Common myeloid progenitor, CD34-positive (primary cell): Measurements from ENCODE around the gene CCDC71.
A peak's percentile ranks its signal among the peaks of the same experiment; 100 is the strongest.

ENCODE experiments used
- CTCF ChIA-PET: fragments of 350-600 bp; sonication (Branson Sonifier 250); formaldehyde crosslinking; loops from one replicate; lab custom pipeline; 2021; ENCODE audit warnings: antibody characterized with exemption; lab: Charles Lee
- POLR2A ChIA-PET: fragments of 350-600 bp; sonication (Branson Sonifier 250); formaldehyde crosslinking; loops from one replicate; lab custom pipeline; 2021; ENCODE audit warnings: antibody characterized with exemption; lab: Charles Lee
- DNase-seq, 3 donors: peaks; one replicate each; pipeline versions ENCODE4 v3.0.0 to v3.0.0-alpha.2; 2013
- H3K27ac ChIP-seq, 2 experiments: 1 replicate in 1 of 2; 2 replicates in 1 of 2; pipeline ENCODE4 v1.7.0; 2013; ENCODE audit warnings: inconsistent platforms in 2 of 2, low read length in 2 of 2, mild to moderate bottlenecking in 2 of 2, low read depth in 1 of 2, moderate library complexity in 1 of 2; ENCODE audit not compliant: severe bottlenecking in 2 of 2, insufficient read depth in 1 of 2, poor library complexity in 1 of 2
- H3K27me3 ChIP-seq, 5 experiments: replicated peaks in 2 of 5; 1 replicate in 3 of 5; 2 replicates in 2 of 5; pipeline versions ENCODE4 v1.6.1 to v1.7.0; 2013; ENCODE audit warnings: low read length in 4 of 5, mild to moderate bottlenecking in 2 of 5, moderate library complexity in 2 of 5, inconsistent platforms in 1 of 5; ENCODE audit not compliant: insufficient read depth in 5 of 5, control insufficient read depth in 4 of 5
- H3K36me3 ChIP-seq, 4 experiments: 1 replicate in 2 of 4; 2 replicates in 2 of 4; pipeline versions ENCODE4 v1.6.1 to v1.7.0; 2013; ENCODE audit warnings: low read length in 3 of 4, control low read depth in 1 of 4, mild to moderate bottlenecking in 1 of 4; ENCODE audit not compliant: control insufficient read depth in 4 of 4, insufficient read depth in 4 of 4
- H3K4me1 ChIP-seq, 4 experiments: 1 replicate in 3 of 4; 2 replicates in 1 of 4; pipeline versions ENCODE4 v1.6.1 to v1.7.1; 2013; ENCODE audit warnings: low read length in 3 of 4, mild to moderate bottlenecking in 3 of 4, control low read depth in 1 of 4, inconsistent platforms in 1 of 4, moderate library complexity in 1 of 4; ENCODE audit not compliant: control insufficient read depth in 4 of 4, insufficient read depth in 4 of 4; ENCODE audit errors: control extremely low read depth in 1 of 4
- H3K4me3 ChIP-seq, 7 experiments: 1 replicate in 4 of 7; 2 replicates in 3 of 7; pipeline versions ENCODE4 v1.5.1 to v1.7.0; 2013; ENCODE audit warnings: mild to moderate bottlenecking in 7 of 7, low read length in 6 of 7, moderate library complexity in 6 of 7, inconsistent platforms in 2 of 7, low read depth in 2 of 7, control low read depth in 1 of 7; ENCODE audit not compliant: insufficient read depth in 4 of 7, control insufficient read depth in 1 of 7; ENCODE audit errors: extremely low read depth in 1 of 7
- H3K9me3 ChIP-seq, 5 experiments: 1 replicate in 4 of 5; 2 replicates in 1 of 5; pipeline versions ENCODE4 v1.6.1 to v1.7.1; 2013; ENCODE audit warnings: low read length in 4 of 5, mild to moderate bottlenecking in 2 of 5, inconsistent platforms in 1 of 5, low read depth in 1 of 5, moderate library complexity in 1 of 5; ENCODE audit not compliant: control insufficient read depth in 4 of 5, insufficient read depth in 2 of 5; ENCODE audit errors: control extremely low read depth in 1 of 5
- WGBS: methylation state at CpG from one replicate; pipeline ENCODE4 v1.1.5; 2013; ENCODE audit not compliant: insufficient coverage; 5-methylcytosine and 5-hydroxymethylcytosine counted together

The CCDC71 gene

GRCh38 chr3:49120438-49121131, 45.5 kb downstream of the CCDC71 start, which contains the start of gene USP19:
Gene USP19 (minus strand): TSS chr3:49120823. CDS start chr3:49119145, 1,678 bp downstream.
- under 1% methylated on average over 67 of the region's 70 CpGs for WGBS
- Histone ChIP-seq H3K9me3 (no peaks in the 10 kb centered on the region), H3K27me3 (no peaks in the 10 kb centered on the region), H3K4me3 (peak within 1 kb of the TSS; percentile 54 to 90 (median 88)), H3K4me1 (peaks cover 2 to 26% (median 21%) of the 10 kb centered on the region in 4 experiments), H3K27ac (peak within 1 kb of the TSS; percentile 76 to 94), H3K36me3 (peaks cover 9 to 57% (median 26%) of the 10 kb centered on the region in 4 experiments)
- ChIA-PET CTCF (interaction anchor here (0.9 to 5.1 kb wide), 9 partner anchors 11 to 51 kb away, joined by 3 to 35 read pairs (median 4); partner anchors contain the start of genes KLHDC8B, LAMB2, QARS1 and QRICH1), POLR2A (interaction anchor here (0.8 to 1.6 kb wide), 4 partner anchors 12 to 202 kb away, joined by 3 to 8 read pairs (median 6); partner anchors contain the start of genes ARIH2 and QRICH1)
- peak; percentile 97 for DNase-seq

GRCh38 chr3:49120096-49120437, 46.1 kb downstream of the CCDC71 start:
- 0% methylated on average over 4 of the region's 9 CpGs for WGBS
- no peaks in the 10 kb centered on the region for H3K27me3 ChIP-seq
- ChIA-PET CTCF (interaction anchor here (1.0 to 5.1 kb wide), 7 partner anchors 10 to 44 kb away, joined by 3 to 35 read pairs (median 4); partner anchors contain the start of genes LAMB2, QARS1 and QRICH1), POLR2A (interaction anchor here (1.0 to 1.6 kb wide), 2 partner anchors 27 to 201 kb away, joined by 6 to 8 read pairs; partner anchors contain the start of genes ARIH2 and QRICH1)
- peak overlapping the region; percentile 76 to 94 for H3K27ac ChIP-seq
- peak overlapping the region; percentile 54 to 90 (median 88) for H3K4me3 ChIP-seq
- peaks cover 12 to 61% (median 31%) of the 10 kb centered on the region in 4 experiments for H3K36me3 ChIP-seq
- no peaks in the 10 kb centered on the region for H3K9me3 ChIP-seq
- H3K4me1 ChIP-seq, result peaks cover 2 to 26% (median 21%) of the 10 kb centered on the region in 4 experiments
- peak in 2 of 3 donors; percentile 56 to 65 for DNase-seq

GRCh38 chr3:49119439-49119838, 46.7 kb downstream of the CCDC71 start:
- Histone ChIP-seq H3K9me3 (no peaks in the 10 kb centered on the region), H3K36me3 (peaks cover 15 to 63% (median 37%) of the 10 kb centered on the region in 4 experiments), H3K4me1 (peaks cover 2 to 26% (median 21%) of the 10 kb centered on the region in 4 experiments), H3K27me3 (no peaks in the 10 kb centered on the region), H3K27ac (peak overlapping the region; percentile 76 to 94), H3K4me3 (peak overlapping the region in 6 of 7 experiments; percentile 65 to 90 (median 88))
- POLR2A ChIA-PET, result interaction anchor here (1.6 kb wide), 1 partner anchor 201 kb away, joined by 6 read pairs; the partner anchor contains the start of gene ARIH2
- WGBS, result 87% methylated on average over 3 of the region's 3 CpGs
- CTCF ChIA-PET, result interaction anchor here (1.0 to 5.1 kb wide), 4 partner anchors 12 to 44 kb away, joined by 3 to 35 read pairs (median 5); partner anchors contain the start of genes LAMB2 and QARS1
- DNase-seq, result no peak

- Histone ChIP-seq H3K36me3 (peaks cover 18 to 65% (median 41%) of the 10 kb centered on the region in 4 experiments), H3K4me1 (peaks cover 2 to 26% (median 21%) of the 10 kb centered on the region in 4 experiments), H3K27ac (peak overlapping the region; percentile 76 to 94), H3K27me3 (no peaks in the 10 kb centered on the region), H3K9me3 (no peaks in the 10 kb centered on the region), H3K4me3 (peak overlapping the region in 3 of 7 experiments; percentile 83 to 90 (median 89))
- POLR2A ChIA-PET, result interaction anchor here (0.9 kb wide), 1 partner anchor 15 kb away, joined by 6 read pairs; no protein-coding TSS in a partner anchor
- WGBS, result 96% methylated on average over 10 of the region's 10 CpGs
- no peak for DNase-seq
- CTCF ChIA-PET, result interaction anchor here (1.0 to 5.1 kb wide), 4 partner anchors 9 to 45 kb away, joined by 3 to 35 read pairs (median 5); partner anchors contain the start of gene LAMB2
These were observed 47.1 kb downstream of the CCDC71 start for GRCh38 chr3:49119036-49119435.
